GM12878 (cell line): ENCODE data around the gene RALGAPB. TPM values are rescaled to one million over a fixed set of nuclear protein-coding genes. Genes with fewer than 3 reads are reported as not detected.

Experiments
- ATAC-seq: fragments of 200-7000 bp; cut with Tn5 transposase; 3 replicates; pipeline ENCODE4 v1.9.1; 2020; ENCODE audit warnings: mild to moderate bottlenecking, moderate library complexity
- BruUV-seq: library from RNA; stranded (reverse); fragments of 400-500 nt; replicated peaks from 2 replicates; lab custom pipeline; 2021; lab: Mats Ljungman, UMichigan
- CTCF ChIA-PET: fragments of 300-600 bp; sonication (Branson Sonifier 250); formaldehyde crosslinking; extraction: SDS; loops from one replicate; lab custom pipeline; 2021; ENCODE audit warnings: inconsistent platforms; lab: Yijun Ruan, JAX
- POLR2A ChIA-PET: fragments of 350-600 bp; formaldehyde crosslinking; extraction: SDS; loops from one replicate; lab custom pipeline; 2021; ENCODE audit warnings: inconsistent platforms; lab: Charles Lee
- RAD21 ChIA-PET: fragments of 300-600 bp; sonication (Branson Sonifier 250); formaldehyde crosslinking; loops from one replicate; lab custom pipeline; 2023; ENCODE audit warnings: antibody characterized with exemption; ENCODE audit not compliant: unreplicated experiment; lab: Charles Lee
- SMC1A ChIA-PET: fragments of 300-600 bp; sonication (Branson Sonifier 250); formaldehyde crosslinking; loops from one replicate; lab custom pipeline; 2023; ENCODE audit not compliant: unreplicated experiment, uncharacterized antibody; lab: Charles Lee
- DNase-seq: peaks from one replicate; pipeline ENCODE4 v3.0.0-alpha.2; 2011; ENCODE audit warnings: low read depth, low spot score
- FAIRE-seq: peaks from 3 replicates; lab custom pipeline; 2011; peaks lifted over from hg19 to GRCh38; lab: Jason Lieb, UNC
- H2AFZ ChIP-seq: 2 replicates; pipeline ENCODE4 v1.6.0; 2011; ENCODE audit warnings: low read depth, low read length, control low read depth; ENCODE audit not compliant: control insufficient read depth
- H3K27ac ChIP-seq: 2 replicates; pipeline ENCODE4 v1.5.1; 2011; ENCODE audit warnings: control low read depth; ENCODE audit not compliant: control insufficient read depth, insufficient read depth
- H3K27me3 ChIP-seq, 2 experiments: replicated peaks in 1 of 2; 2 replicates each; pipeline versions ENCODE4 v1.6.0 to v1.6.1; 2011; ENCODE audit warnings: low read length in 1 of 2; ENCODE audit not compliant: control insufficient read depth in 2 of 2, insufficient read depth in 2 of 2
- H3K36me3 ChIP-seq, 2 experiments: 2 replicates each; pipeline ENCODE4 v1.5.1; 2011; ENCODE audit warnings: low read length in 1 of 2; ENCODE audit not compliant: control insufficient read depth in 2 of 2, insufficient read depth in 2 of 2
- H3K4me1 ChIP-seq: 2 replicates; pipeline ENCODE4 v1.6.1; 2011; ENCODE audit warnings: mild to moderate bottlenecking, low read length, moderate library complexity, mixed read lengths; ENCODE audit not compliant: control insufficient read depth, insufficient read depth
- H3K4me2 ChIP-seq: 2 replicates; pipeline ENCODE4 v1.6.0; 2011; ENCODE audit warnings: control low read depth; ENCODE audit not compliant: control insufficient read depth, insufficient read depth
- H3K4me3 ChIP-seq: fragments of 200-600 bp; sonication (generic); 2 replicates; pipeline ENCODE4 v1.5.1; 2016
- H3K79me2 ChIP-seq: 2 replicates; pipeline ENCODE4 v1.6.0; 2011; ENCODE audit warnings: low read length; ENCODE audit not compliant: control insufficient read depth, insufficient read depth
- H3K9ac ChIP-seq: 2 replicates; pipeline ENCODE4 v1.8.0; 2011; ENCODE audit warnings: low read length, control low read depth, mixed read lengths; ENCODE audit not compliant: control insufficient read depth, insufficient read depth
- H3K9me3 ChIP-seq: replicated peaks from 3 replicates; pipeline ENCODE4 v1.5.1; 2011; ENCODE audit warnings: mild to moderate bottlenecking, low read length; ENCODE audit not compliant: control insufficient read depth, insufficient read depth
- H4K20me1 ChIP-seq: 2 replicates; pipeline ENCODE4 v1.6.0; 2011; ENCODE audit not compliant: control insufficient read depth, insufficient read depth
- ATF3 ChIP-seq: IDR thresholded peaks from 2 replicates; pipeline ENCODE4 v1.6.1; 2011; ENCODE audit warnings: low read depth, mild to moderate bottlenecking, low read length, moderate library complexity, borderline replicate concordance; ENCODE audit errors: extremely low read depth
- CBX5 ChIP-seq: sonication (generic); IDR thresholded peaks from 2 replicates; pipeline ENCODE4 v1.6.1; 2016; ENCODE audit warnings: low read depth, moderate library complexity, mild to moderate bottlenecking, inconsistent platforms
- E2F8 ChIP-seq: fragments of 450-650 bp; IDR thresholded peaks from 2 replicates; pipeline ENCODE4 v1.6.1; 2018; ENCODE audit warnings: mild to moderate bottlenecking, low read depth, moderate library complexity; ENCODE audit not compliant: partially characterized antibody
- EED ChIP-seq: sonication (generic); IDR thresholded peaks from 2 replicates; pipeline ENCODE4 v1.6.1; 2016; ENCODE audit warnings: antibody characterized with exemption, low read depth
- MYB ChIP-seq: fragments of 150-350 bp; IDR thresholded peaks from 2 replicates; pipeline ENCODE4 v1.6.1; 2014; ENCODE audit warnings: mild to moderate bottlenecking, low read depth, low read length, borderline replicate concordance
- NBN ChIP-seq: fragments of 450-650 bp; IDR thresholded peaks from 2 replicates; pipeline ENCODE4 v1.6.1; 2016
- PKNOX1 ChIP-seq: fragments of 450-650 bp; IDR thresholded peaks from 2 replicates; pipeline ENCODE4 v1.6.1; 2016; ENCODE audit warnings: mild to moderate bottlenecking
- POLR2AphosphoS5 ChIP-seq: IDR thresholded peaks from 2 replicates; pipeline ENCODE4 v1.6.1; 2011; ENCODE audit warnings: mild to moderate bottlenecking, low read length, inconsistent platforms
- POU2F2 ChIP-seq: IDR thresholded peaks from 3 replicates; pipeline ENCODE4 v1.6.1; 2011; ENCODE audit warnings: low read depth, mild to moderate bottlenecking, low read length, borderline replicate concordance
- RELA ChIP-seq: fragments of 450-650 bp; IDR thresholded peaks from 2 replicates; pipeline ENCODE4 v1.8.0; 2014; ENCODE audit warnings: borderline replicate concordance; ENCODE audit not compliant: partially characterized antibody
- SMAD1 ChIP-seq: fragments of 450-650 bp; IDR thresholded peaks from 2 replicates; pipeline ENCODE4 v1.6.1; 2018; ENCODE audit warnings: mild to moderate bottlenecking, low read depth; ENCODE audit not compliant: partially characterized antibody
- SMC3 ChIP-seq: IDR thresholded peaks from 2 replicates; pipeline ENCODE4 v1.6.1; 2011; ENCODE audit warnings: low read length, improper control_type of control experiment, borderline replicate concordance
- TCF7 ChIP-seq: IDR thresholded peaks from 2 replicates; pipeline ENCODE4 v1.6.1; 2014; ENCODE audit warnings: antibody characterized with exemption, borderline replicate concordance
- YBX1 ChIP-seq: fragments of 450-650 bp; IDR thresholded peaks from 2 replicates; pipeline ENCODE4 v1.6.1; 2016; ENCODE audit warnings: antibody characterized with exemption
- ZNF24 ChIP-seq: fragments of 450-650 bp; IDR thresholded peaks from 2 replicates; pipeline ENCODE4 v1.6.1; 2017; ENCODE audit warnings: antibody characterized with exemption, mild to moderate bottlenecking
- ZNF384 ChIP-seq: IDR thresholded peaks from 2 replicates; pipeline ENCODE4 v1.6.1; 2012; ENCODE audit warnings: low read depth, mild to moderate bottlenecking, low read length, improper control_type of control experiment, borderline replicate concordance
- WGBS: methylation state at CpG from one replicate; pipeline ENCODE4 v1.1.6; 2016; ENCODE audit warnings: low lambda C conversion rate; ENCODE audit not compliant: insufficient replicate concordance, insufficient coverage; ENCODE audit errors: missing lambda C conversion rate; 5-methylcytosine and 5-hydroxymethylcytosine counted together
- in situ Hi-C: fragments of 300-500 bp; cut with MboI; formaldehyde crosslinking; loops from 9 replicates; pipeline ENCODE4 v1.14.3; 2018; ENCODE audit warnings: mixed read lengths
- intact Hi-C: fragments of 100-400 bp; cut with micrococcal nuclease; formaldehyde crosslinking; loops from one replicate; pipeline ENCODE4 v1.14.2; 2022; ENCODE audit not compliant: unreplicated experiment
- polyA plus RNA-seq, 11 experiments: library from polyadenylated mRNA; depleted of rRNA in 4 of 11; unstranded in 6 of 11; stranded (reverse) in 5 of 11; fragments of >200 nt; fragmentation: Nextera tagmentation in 4 of 11; fragmentation: Illumina TruSeq in 1 of 11; extraction: Ambion mirVana in 4 of 11; extraction: Trizol in 1 of 11; gene quantifications; 1 replicate in 1 of 11; 2 replicates in 10 of 11; pipeline versions ENCODE4 v1.2.1 to v1.2.3, GENCODE V29; 2011 to 2016; ENCODE audit warnings: inconsistent platforms in 2 of 11, missing spikeins in 2 of 11, low read depth in 1 of 11
- total RNA-seq, 4 experiments: library from RNA; depleted of rRNA in 3 of 4; stranded (reverse); fragments of >200 nt in 3 of 4; fragmentation: Illumina TruSeq in 1 of 4; extraction: Trizol in 1 of 4; gene quantifications; 2 replicates each; pipeline versions ENCODE4 v1.2.1 to v1.2.3, GENCODE V29; 2013 to 2021

The RALGAPB gene
- total and polyA plus RNA-seq, 10 of the 15 experiments (the other 5 are each of a cell fraction or from before 2014, with no cell fraction given) = 3.7 to 23.2 (median 15.5) TPM

DNA sequence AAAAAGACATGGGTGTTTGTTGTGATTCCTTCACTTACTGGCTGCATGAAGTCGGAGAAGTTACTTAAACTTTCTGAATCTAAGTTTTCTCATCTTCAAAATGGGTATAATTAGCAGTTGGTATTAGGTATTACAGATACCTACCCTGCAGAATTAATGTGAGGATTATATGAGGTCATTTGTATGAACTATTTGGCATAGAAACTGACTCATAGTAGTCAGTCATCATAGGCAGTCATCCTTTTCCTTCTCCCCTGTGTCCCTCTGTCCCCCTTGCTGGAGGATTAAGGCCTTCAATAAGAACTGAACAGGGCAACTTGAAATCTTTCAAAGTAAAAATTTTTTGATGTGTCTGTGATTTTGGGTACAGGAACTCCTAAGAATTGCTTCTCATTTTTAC, 26.3 kb downstream of the RALGAPB start:
- ATAC-seq (no peak), DNase-seq (no peak), FAIRE-seq (no peak)
- H3K9me3 ChIP-seq = no peaks in the 10 kb centered on the region
- no peak overlapping the region for H3K4me2 ChIP-seq
- intact Hi-C loops (no loop called here), in situ Hi-C loops (no loop called here)
- RAD21 ChIA-PET = no interaction called here
- POLR2A ChIA-PET = no interaction called here
- no peak overlapping the region for H3K9ac ChIP-seq
- H3K27ac ChIP-seq = no peak overlapping the region
- no peaks in the 10 kb centered on the region for H3K79me2 ChIP-seq
- SMC1A ChIA-PET = no interaction called here
- CTCF ChIA-PET = no interaction called here
- peaks cover 4 to 18% of the 10 kb centered on the region in 2 experiments for H3K36me3 ChIP-seq
- no TSS peak for BruUV-seq
- H3K4me1 ChIP-seq = no peaks in the 10 kb centered on the region
- no peaks in the 10 kb centered on the region for H4K20me1 ChIP-seq
- 95% methylated on average over 1 of the region's 1 CpG for WGBS
- no peak overlapping the region for H3K4me3 ChIP-seq
- H3K27me3 ChIP-seq = no peaks in the 10 kb centered on the region
- no peak overlapping the region for H2AFZ ChIP-seq
- no peak for TF ChIP-seq POLR2AphosphoS5
- no peak for TF ChIP-seq RELA

GRCh38 chr20:38499366-38499765, 26.7 kb downstream of the RALGAPB start:
- in situ Hi-C loops = no loop called here
- no peak for DNase-seq
- peaks cover 4 to 14% of the 10 kb centered on the region in 2 experiments for H3K36me3 ChIP-seq
- TF ChIP-seq E2F8 = no peak
- no peak for TF ChIP-seq POU2F2
- no peak for TF ChIP-seq SMAD1
- no peak for TF ChIP-seq ZNF24
- no peak for TF ChIP-seq ZNF384
- TF ChIP-seq SMC3 = no peak
- no peak for TF ChIP-seq MYB
- no peak for TF ChIP-seq PKNOX1
- no peak for TF ChIP-seq CBX5
- TF ChIP-seq YBX1 = no peak
- TF ChIP-seq NBN = no peak
- no peak for TF ChIP-seq EED
- no peak for TF ChIP-seq ATF3
- no peak for TF ChIP-seq TCF7

More at GRCh38 chr20:38499366-38499765, 26.7 kb downstream of the RALGAPB start:
- Histone ChIP-seq H3K4me1 (no peaks in the 10 kb centered on the region), H3K9me3 (no peaks in the 10 kb centered on the region), H3K27ac (no peak overlapping the region), H2AFZ (no peak overlapping the region), H3K4me2 (no peak overlapping the region), H3K4me3 (no peak overlapping the region), H4K20me1 (no peaks in the 10 kb centered on the region), H3K27me3 (no peaks in the 10 kb centered on the region), H3K9ac (no peak overlapping the region), H3K79me2 (no peaks in the 10 kb centered on the region)
- ChIA-PET SMC1A (no interaction called here), RAD21 (no interaction called here), POLR2A (no interaction called here), CTCF (no interaction called here)
- 100% methylated on average over 1 of the region's 1 CpG for WGBS
- no peak for ATAC-seq
- intact Hi-C loops = no loop called here
- FAIRE-seq = no peak
- BruUV-seq = no TSS peak
